ENCODE data around the gene SRGAP3. TPM values are rescaled to one million over a fixed set of nuclear protein-coding genes. Genes with fewer than 3 reads are reported as not detected.

SRGAP3 gene
- total and polyA plus RNA-seq, 10 of the 15 experiments (the other 5 are each of a cell fraction or from before 2014, with no cell fraction given), result 0.32 to 1.7 (median 0.99) TPM

DNA sequence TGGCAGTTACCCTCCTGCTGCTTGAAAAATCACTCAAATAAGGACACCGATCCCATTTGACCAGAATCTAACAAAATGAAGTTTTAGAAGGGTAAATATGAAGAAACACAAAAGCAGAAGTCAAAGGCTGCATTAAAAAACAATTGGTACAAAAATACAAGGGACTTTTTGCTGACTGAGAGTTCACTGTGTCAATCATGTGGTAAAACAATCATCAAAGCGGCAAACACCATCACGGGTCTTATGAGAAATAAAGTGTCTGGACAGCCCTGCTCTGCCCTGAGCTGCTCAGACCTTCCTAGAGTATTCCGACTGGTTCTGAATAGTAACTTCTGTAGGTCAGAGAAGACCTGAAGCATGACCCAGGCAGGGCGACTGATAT lies 148.9 kb downstream of the SRGAP3 start (continued):
- TF ChIP-seq NFYA (IDR thresholded peaks at IDR 0.05; ENCODE audit: borderline replicate concordance, low read depth, low read length) (no peak), HCFC1 (IDR thresholded peaks at IDR 0.05; ENCODE audit: low read length) (no peak), EP300 (IDR thresholded peaks at IDR 0.05; ENCODE audit: borderline replicate concordance in 1 of 2, control insufficient read depth in 1 of 2, low read depth in 2 of 2, low read length in 2 of 2) (no peak), SPI1 (IDR thresholded peaks at IDR 0.05; ENCODE audit: borderline replicate concordance, insufficient read depth, low read depth, low read length) (peak; percentile 76), KAT2A (conservative IDR thresholded peaks at IDR 0.05; ENCODE audit: control insufficient read depth, low read depth, low read length) (no peak), MYB (IDR thresholded peaks at IDR 0.05; ENCODE audit: borderline replicate concordance, low read depth, low read length) (no peak), NR2F1 (conservative IDR thresholded peaks at IDR 0.05) (peak; percentile 58; the same call in 1 of the 2 replicates), ZNF24 (IDR thresholded peaks at IDR 0.05) (no peak), CBFB (IDR thresholded peaks at IDR 0.05; ENCODE audit: low read depth) (no peak), CREM (IDR thresholded peaks at IDR 0.05; ENCODE audit: low read depth) (no peak), SUPT20H (IDR thresholded peaks at IDR 0.05; ENCODE audit: borderline replicate concordance, control insufficient read depth, low read depth, low read length) (no peak), PAX8 (IDR thresholded peaks at IDR 0.05) (no peak)
- TF ChIP-seq, protein P1, sequence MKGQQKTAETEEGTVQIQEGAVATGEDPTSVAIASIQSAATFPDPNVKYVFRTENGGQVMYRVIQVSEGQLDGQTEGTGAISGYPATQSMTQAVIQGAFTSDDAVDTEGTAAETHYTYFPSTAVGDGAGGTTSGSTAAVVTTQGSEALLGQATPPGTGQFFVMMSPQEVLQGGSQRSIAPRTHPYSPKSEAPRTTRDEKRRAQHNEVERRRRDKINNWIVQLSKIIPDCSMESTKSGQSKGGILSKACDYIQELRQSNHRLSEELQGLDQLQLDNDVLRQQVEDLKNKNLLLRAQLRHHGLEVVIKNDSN (IDR thresholded peaks at IDR 0.05; ENCODE audit: borderline replicate concordance, extremely low read length, insufficient read depth, low read depth, low read length), result no peak
- TF ChIP-seq, protein P2, sequence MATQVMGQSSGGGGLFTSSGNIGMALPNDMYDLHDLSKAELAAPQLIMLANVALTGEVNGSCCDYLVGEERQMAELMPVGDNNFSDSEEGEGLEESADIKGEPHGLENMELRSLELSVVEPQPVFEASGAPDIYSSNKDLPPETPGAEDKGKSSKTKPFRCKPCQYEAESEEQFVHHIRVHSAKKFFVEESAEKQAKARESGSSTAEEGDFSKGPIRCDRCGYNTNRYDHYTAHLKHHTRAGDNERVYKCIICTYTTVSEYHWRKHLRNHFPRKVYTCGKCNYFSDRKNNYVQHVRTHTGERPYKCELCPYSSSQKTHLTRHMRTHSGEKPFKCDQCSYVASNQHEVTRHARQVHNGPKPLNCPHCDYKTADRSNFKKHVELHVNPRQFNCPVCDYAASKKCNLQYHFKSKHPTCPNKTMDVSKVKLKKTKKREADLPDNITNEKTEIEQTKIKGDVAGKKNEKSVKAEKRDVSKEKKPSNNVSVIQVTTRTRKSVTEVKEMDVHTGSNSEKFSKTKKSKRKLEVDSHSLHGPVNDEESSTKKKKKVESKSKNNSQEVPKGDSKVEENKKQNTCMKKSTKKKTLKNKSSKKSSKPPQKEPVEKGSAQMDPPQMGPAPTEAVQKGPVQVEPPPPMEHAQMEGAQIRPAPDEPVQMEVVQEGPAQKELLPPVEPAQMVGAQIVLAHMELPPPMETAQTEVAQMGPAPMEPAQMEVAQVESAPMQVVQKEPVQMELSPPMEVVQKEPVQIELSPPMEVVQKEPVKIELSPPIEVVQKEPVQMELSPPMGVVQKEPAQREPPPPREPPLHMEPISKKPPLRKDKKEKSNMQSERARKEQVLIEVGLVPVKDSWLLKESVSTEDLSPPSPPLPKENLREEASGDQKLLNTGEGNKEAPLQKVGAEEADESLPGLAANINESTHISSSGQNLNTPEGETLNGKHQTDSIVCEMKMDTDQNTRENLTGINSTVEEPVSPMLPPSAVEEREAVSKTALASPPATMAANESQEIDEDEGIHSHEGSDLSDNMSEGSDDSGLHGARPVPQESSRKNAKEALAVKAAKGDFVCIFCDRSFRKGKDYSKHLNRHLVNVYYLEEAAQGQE (IDR thresholded peaks at IDR 0.05; ENCODE audit: low read depth, low read length), result no peak
